Stimulated activated CD4-positive, alpha-beta T cell treated with anti-CD3 and anti-CD28 coated beads, Interleukin-15, amount 100 ng/mL, for 24 hours (primary cell): Measurements from ENCODE around the gene PRDM10.
A peak's percentile ranks its signal among the peaks of the same experiment; 100 is the strongest.
"Not testable (repeated sequence)": the region's sequence is repeated elsewhere in the genome, so short reads cannot be mapped to it uniquely, and the experiment has no call there.

Experiments
- DNase-seq: peaks from one replicate; pipeline ENCODE4 v3.0.0-alpha.2; 2020

PRDM10 gene

DNA sequence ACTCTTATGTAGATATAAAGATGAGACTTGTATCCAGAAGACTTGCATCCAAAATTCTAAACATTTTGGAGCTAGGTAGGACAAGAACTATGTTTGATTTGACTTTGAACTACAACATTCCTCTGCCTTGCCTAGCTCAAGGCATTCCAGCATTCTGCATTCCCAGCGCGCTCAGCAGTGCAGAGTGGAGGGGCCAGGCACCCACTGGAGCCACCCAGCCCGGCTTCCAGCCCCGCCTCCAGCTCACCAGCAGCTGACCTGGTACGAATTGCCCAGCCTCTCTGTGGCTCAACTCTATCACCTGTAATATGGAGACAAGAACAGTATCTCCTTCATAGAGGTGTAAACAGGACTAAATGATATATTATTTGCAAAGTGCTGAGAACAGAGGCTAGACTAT, 28.8 kb downstream of the PRDM10 start:
- DNase-seq, result no peak

DNA sequence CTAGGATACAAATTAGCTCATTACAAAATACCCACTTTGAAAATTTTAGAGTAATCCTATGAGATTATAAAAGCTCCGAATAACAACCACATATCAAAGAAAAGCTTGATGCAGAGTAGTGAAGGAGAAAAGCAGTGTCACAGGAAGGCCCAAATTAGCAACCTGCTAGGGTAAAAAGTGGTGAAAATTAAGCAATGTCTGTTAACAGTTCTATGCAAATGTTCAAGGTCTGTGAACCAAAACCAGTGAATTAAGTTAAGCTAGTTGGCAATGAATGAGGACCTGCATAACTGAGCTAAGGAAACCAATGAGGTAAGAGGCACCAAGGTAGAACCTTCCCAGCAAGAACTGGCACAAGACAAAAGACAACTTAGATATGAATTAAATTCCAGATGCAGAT, 29.6 kb downstream of the PRDM10 start:
- no peak for DNase-seq

DNA sequence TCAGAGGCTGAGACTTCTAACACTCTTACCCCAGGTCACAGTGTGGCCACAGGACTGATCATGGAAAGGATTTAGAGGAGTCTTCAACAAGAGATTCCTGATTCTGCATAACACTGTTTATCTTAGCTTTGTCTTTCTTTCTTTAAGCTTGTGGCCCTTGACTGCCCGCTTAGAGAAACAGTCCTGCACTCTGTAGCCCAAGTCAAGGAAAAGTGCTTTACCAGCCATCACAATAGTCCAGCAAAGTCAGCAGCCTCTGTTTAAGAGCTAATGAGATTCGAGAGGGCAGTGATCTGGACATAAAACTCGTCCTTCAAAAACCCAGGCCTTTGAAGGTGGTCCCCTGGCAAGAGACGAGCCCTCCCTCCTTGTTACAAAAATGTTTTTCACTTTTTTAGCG, 30.0 kb downstream of the PRDM10 start:
- DNase-seq, result no peak

DNA sequence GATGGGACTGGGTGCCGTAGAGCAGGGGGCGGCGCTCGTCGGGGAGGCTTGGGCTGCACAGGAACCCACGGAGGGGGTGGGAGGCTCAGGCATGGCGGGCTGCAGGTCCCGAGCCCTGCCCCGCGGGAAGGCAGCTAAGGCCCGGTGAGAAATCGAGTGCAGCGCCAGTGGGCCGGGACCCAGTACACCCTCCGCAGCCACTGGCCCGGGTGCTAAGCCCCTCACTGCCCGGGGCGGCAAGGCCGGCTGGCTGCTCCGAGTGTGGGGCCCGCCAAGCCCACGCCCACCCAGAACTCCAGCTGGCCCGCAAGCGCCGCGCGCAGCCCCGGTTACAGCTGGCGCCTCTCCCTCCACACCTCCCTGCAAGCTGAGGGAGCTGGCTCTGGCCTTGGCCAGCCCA, 30.8 kb downstream of the PRDM10 start:
- not testable (repeated sequence) for DNase-seq

DNA sequence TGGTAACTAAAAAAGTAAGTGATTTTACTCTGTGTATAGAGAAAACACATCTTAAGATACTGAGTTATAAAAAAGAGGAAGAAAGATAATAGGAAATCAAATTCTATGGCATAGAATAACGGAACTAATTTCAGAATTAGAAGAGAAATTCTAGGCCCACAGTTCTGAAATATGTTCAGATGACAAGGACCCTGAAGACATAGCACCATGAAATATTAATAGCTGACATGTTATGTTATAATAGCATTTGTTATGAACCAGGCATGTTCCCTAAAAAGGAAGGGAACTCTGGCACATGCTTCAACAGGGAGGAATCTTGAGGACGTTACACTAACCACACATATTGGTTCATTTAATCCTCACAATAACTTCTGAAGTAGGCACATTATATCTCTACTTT, 32.7 kb downstream of the PRDM10 start:
- DNase-seq, result no peak

DNA sequence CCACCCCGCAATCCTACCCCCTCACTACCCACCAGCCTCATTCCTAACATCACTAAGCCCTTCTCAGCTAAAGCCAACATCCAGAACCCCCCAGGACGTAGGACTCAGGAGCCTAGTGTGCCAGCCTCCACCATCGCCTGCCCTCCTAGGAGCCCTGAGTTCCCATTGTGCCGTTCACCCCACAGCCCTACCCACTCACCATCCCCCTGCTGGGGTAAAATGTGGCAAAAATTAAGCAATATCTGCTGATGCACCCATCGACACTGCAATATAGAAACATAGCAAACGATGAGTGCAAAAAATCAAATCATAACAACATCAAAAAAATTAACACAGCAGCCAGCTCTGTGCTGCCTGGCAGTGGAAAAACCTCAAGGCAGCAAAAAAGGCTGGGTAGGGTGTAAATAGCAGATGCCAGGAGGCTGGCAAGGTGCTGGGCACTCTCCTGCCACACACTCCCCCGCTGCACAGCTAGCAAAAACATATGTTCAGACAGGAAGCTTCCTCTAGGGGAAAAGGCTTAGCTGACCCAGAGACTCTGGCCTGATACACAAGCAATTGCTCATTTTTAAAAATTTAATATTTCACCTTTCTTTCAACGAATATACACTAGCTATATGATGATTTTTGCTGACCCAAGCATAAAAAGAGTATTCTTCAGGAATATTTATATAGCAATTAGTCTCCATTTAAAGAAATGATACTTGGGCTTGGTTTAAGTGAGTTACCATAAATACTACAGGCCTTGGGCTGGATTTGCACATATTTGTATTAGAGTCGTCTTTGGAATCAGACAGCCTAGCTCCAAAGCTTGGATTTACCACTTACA, 33.8 kb downstream of the PRDM10 start:
- DNase-seq, result no peak

DNA sequence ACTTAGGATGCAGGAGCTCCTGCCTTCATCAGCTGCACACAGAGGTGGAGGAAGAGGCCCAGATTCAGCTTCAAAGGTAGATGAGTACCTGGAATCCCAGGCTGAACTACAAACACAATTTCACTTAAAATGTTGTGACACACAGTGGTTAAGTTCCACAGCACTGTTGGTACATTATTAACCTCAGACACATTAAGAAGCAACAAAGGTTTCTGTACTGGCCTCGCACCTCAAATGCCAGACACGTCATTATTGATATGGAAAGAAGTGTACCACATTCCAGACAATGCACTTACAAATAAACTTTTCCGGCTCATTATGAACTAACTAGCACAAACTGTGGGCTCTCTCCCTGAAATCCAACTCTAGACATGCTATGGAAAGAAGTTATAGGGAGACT, 34.6 kb downstream of the PRDM10 start:
- DNase-seq, result no peak

DNA sequence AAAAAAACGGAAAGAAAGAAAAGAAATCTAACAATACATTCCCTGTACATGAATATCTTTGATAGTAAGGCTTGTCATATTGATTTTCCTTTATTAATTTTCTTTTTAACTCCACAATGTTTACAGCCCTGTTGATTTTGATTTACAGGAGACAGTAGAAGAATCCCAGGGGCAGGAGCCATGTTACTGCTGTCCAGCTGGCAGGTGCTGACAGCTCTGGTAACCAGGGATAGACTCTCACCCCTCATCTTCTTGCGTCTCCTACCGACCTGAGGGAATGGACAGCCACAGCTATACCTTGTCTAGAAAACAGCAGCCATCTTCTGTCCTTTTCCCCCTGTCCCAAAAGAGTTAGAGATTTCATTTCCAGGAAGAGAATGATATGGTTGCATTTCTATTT, 37.4 kb downstream of the PRDM10 start:
- no peak for DNase-seq

DNA sequence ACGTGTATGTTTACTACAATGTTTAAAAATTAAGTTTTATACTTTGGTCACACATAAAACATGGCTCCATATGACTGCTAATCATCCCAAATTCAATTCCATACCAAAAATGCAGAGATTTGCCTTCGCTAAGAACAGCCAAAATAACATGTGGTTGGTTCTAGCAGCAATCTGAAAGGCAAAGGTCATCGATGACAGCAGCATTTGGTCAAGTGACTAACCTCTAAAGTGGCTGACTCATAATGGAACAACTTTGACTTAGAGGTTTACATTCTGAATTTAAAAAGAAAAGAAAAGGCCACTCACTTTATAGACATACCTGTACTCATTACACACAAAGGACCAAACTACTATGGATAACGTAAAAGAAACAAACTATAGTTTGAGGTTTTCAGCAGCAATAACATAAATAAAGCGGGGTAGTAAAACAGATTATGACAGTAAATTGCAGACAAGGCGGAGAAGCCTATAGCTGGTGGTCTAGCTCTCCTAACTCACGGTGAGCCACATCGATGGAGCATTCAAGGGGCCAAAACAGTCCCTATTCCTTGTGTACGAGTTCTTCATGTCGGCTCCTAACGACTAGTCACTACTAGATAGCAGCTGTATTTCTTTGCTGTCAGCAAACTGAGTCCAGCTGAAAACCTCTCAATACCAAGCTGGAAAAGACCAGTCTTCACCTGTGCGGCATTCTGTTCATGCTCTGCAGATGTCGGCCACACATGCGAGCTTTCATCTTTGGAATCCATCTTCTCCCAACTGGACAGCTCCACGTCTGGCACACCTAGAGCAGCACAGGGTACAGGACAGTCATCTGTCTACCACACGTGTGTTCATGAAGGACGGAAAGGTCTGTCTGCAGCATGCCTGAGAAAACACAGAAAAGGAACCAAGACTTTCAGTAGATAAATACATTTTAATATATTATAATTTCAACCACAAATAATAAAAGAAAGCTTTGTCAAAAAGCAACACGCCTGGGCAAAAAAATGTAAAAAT, 42.1 kb downstream of the PRDM10 start:
- peak; percentile 23 for DNase-seq

DNA sequence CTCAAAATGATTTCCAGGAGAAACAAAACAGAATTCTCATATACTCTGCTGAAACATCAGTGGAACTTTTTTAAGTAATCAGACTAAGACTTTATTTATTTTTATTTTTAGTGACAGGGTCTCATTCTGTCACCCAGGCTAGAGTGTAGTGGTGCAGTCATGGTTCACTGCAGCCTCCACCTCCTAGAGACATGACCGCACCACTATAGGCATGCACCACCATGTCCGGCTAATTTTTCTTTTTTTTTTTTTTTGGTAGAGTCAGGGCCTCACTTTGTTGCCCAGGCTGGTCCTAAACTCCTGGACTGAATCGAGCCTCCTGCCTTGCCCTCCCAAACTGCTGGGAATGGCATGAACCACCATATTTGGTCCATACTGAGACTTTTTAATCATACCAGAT, 42.9 kb downstream of the PRDM10 start:
- DNase-seq, result no peak

DNA sequence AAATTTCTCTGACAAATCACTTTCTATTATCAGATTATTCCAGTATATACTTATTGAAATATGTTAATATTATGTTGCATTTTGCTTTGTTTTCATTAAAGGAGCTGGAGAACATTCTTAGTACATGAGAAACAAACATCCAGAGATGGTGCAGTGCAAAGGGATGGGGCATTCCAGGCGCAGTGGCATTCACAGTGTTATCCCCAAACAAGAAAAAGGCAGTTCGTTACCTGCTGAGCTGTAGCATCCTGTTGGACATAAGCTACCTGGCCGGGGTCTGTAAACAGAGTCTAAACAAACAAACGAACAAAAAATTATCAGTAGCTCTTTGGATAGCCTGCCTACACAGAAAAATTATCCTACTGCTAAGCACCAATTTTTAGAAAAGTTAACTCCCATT, 47.4 kb downstream of the PRDM10 start:
- DNase-seq, result no peak

DNA sequence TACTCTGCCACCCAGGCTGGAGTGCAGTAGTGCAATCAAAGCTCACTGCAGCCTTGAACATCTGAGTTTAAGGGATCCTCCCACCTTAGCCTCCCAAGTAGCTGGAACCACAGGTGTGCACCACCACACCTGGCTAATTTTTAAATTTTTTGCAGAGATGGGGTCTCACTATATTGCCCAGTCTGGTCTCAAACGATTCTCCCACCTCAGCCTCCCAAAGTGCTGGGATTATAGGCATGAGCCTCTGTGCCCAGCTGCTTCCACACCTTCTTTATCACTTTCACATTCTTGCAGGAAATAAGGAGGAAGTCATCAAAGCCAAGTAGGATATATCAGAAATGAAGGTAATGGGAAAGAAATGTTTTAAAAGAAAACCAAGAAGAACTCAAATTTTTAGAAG, 47.9 kb downstream of the PRDM10 start:
- DNase-seq, result not testable (repeated sequence)

DNA sequence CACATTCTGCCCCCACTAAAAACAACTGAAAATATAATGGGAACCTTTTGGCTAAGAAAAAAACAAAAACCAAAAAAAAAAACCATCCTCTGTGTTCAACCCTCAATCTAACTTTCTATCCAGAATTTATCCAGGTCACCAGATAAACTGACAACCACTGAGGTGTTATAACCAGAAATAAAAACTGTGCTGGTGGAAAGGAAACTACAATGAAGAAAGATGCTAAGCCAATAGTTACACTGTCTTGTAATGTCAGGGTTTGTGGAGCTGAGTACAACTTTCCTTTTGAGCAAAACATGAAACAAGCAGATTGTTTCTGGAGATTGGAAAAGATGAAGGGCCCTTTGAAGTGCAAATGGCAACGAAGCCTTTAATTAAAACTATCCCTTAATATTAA, 50.8 kb downstream of the PRDM10 start:
- DNase-seq, result no peak

DNA sequence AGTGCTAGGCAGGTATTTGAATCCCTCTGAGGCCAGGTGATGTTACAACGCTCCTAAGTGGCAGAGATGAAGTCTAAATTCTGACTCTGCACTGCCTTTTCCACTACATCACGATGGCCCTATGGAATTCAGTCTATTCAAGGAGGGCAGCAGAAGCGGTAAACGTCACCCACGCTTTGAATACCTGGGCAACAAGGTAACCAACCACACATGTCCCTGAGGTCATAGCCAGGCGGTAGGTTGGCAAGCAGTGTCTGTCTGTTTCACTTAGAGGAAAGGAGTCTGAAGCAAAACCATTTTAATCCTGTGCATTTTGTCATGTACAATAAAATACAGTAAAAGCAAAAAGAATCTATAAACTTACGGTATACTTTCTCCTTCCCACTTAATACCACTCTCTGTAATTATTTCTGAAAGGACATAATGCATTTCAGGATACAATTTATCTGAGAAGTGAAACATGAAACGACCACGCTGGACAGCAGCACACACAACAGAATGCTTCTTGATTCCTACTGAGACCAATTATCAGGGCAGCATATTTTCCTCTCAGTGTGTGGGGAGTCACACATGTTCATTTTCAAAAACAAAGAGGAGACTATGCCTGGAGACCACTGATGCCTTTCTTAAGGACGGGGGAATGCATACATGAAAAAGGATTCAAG, 51.3 kb downstream of the PRDM10 start:
- DNase-seq, result no peak

DNA sequence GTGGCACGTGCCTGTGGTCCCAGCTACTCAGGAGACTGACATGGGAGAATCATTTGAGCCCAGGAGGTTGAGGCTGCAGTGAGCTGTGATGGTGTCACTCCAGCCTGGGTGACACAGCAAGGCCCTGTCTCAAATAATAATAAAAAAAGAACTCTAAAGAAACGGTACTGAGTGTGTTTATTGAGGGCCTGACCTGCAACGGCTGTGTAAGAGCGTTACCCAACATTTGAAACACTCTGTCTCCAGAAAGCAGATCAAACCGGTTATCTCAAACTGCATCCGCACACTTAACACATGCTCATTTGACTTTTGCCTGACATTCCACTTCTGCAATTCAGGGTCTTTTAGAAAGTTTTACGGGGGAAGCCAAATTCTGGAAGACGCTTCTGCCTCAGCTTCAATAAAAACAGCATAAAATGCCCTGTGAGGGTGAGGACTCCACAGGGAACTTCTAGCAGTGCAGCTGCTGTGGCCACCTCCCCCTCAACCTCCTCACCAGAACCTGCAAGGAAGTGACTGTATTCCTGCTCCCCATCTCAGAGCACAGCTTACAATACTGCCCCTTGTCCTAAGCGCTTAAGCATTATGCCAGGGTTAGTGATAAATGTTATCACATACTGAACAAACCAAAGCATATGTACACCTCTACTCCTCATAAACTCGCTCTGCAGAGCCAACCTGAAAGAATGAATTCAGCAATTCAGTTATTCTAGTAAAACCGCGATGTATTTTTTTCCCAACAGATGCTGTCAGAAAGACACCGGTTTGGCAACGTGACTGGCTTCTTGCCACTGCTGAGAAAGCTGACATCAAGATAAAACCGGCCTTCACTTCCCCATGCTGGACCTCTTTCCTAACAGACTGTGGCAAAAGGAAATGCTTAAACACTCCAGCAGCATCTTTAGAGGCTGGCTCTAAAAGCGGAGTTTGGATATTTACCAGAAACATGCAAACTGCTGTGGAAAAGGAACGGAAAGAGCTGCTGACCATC, 52.2 kb downstream of the PRDM10 start:
- no peak for DNase-seq

DNA sequence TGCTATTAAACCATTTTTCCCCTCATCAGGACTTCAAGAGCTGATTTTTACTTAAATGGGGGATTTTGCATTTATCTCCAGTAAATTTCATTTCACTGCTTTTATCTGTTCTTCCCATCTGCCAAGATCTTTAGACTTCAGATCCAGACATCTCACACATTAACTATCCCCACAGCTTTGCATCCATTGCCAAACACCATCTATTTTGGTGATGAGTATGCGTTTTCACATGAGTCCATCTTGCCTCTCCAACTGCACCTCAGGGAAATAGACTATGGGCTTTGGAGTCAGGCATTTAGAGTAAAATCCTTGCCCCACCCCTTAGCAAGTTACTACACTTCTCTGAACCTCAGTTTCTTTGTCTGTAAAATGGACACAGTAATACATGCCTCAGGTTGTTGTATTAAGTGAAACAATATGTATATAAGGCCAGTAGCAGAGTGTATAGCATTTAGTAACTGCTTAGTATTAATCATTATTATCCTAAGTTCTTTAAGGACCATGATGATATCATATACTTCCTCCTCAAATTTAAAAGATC, 53.6 kb downstream of the PRDM10 start:
- DNase-seq, result no peak

DNA sequence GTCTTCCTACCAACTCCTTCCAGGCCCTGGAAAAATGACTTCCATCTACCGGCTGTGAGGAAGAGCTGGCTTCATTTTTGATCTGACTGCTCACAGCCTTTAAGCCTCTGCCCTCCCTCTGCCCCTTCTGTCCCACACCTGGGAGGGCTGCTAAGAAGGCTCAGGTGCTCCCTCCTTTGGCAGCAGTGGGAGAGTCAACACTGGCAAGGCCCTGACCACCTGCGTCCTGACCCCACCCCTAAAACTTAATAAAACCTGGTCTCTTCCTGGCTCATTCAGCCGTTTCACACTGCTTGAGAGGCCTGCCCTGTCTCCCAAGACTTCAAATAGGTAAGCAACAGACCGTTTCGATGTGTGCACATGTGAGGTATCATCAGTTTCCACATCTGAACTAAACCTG, 55.2 kb downstream of the PRDM10 start:
- no peak for DNase-seq

DNA sequence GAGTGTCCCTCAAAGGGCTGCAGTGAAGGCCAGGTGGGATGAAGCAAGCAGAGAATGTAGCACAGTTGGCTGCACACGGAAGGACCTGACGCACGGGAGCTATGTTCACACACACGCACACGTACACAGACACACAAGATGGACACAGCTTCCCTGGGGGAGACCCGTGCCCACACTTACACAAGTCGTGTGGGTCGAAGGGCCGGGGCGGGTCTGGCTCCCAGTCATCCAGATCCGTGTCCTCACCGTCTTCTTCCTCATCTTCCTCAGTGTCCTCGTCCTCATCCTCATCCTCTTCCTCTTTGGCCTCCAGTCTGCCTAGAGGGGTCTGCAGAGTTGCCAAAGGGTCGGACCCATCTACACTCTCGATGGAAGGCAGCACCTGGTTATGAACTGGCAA, 55.7 kb downstream of the PRDM10 start:
- DNase-seq, result no peak

DNA sequence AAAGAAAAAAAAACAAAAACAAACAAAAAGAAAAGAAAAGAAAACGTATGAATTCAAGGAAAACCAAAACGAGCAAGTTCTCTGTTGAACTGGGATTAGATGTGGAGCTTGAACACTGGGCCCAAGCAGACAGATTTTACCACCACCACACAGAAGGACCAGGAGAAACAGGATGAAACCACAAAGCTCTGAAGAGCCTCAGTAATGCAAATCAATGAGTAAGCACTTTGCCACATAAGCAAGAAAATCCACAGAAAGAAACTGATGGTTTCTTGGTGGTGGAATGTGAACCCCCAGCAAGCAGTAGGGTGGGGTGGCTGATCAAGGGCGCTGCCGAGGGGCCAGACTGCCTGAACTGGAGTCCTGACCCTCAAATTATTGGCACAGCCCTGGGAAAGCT, 56.4 kb downstream of the PRDM10 start:
- no peak for DNase-seq

DNA sequence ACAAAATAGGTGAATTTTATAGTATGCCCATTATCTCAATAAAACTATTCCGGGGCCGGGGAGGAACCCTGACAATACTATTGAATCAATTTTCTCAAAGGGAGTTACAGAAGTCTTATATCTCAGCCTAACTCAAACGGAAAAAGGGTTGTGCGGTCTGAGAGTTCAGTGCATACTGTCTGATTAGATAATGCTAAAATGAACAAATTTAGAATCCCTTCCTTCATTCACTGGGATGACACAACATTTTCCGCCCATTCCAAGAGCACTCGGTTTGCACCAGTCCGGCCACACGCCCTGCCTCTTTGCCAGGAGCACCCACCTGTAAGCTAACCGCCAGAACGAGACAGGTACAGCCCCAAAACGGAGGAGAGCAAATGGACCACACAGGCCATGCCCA, 57.3 kb downstream of the PRDM10 start:
- DNase-seq, result no peak

DNA sequence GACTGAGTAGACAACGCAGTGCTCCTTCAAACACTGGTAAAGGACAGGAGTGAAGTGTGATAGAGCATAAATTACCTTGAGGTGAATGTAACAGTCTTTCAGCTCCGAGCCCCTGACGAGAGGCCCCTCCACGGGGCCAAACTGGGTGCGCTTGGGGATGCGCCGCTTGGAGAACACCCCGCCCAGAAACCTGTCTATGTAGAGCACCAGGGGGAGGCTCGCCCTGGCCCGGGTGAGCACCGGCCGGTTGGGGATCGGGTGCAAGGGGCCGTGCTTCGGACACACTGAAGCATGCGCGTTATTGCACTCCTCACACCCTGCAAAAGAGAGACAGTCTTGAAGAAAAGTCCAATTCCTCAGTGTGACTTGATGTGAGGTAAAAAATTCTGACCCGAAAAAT, 57.9 kb downstream of the PRDM10 start:
- DNase-seq, result no peak

DNA sequence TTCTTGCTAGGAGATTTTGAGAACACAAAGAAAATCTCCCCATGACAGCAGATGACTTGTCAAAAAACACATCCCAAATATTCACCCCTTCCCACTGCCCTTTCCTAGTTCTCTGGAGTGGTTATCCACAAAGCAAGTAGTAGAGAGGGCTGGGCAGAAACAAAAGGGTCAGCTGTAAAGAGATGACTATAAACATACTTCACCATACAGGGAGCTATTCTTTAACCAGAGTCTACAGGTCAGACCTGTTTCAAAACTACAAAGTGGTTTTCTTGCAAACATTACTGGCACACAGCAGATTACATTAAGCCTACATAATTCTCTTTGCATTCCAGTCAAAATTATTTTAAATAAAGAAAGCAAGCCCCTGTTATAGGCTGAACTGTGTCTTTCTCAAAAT, 59.6 kb downstream of the PRDM10 start:
- DNase-seq, result no peak
